Endodermal cell (in vitro differentiated cells): Measurements from ENCODE around the gene CMSS1. TPM values are rescaled to one million over a fixed set of nuclear protein-coding genes. Genes with fewer than 3 reads are reported as not detected.
A peak's percentile ranks its signal among the peaks of the same experiment; 100 is the strongest.

Experiments used
- DNase-seq: peaks from one replicate; pipeline ENCODE4 v3.0.0-alpha.2; 2017
- H3K27ac ChIP-seq: 2 replicates; pipeline ENCODE4 v1.5.1; 2013; ENCODE audit warnings: mild to moderate bottlenecking, low read depth, low read length, moderate library complexity
- H3K27me3 ChIP-seq: 2 replicates; pipeline ENCODE4 v1.6.1; 2013; ENCODE audit warnings: mild to moderate bottlenecking, low read length, moderate library complexity; ENCODE audit not compliant: insufficient read depth, control insufficient read depth, poor library complexity, severe bottlenecking
- H3K36me3 ChIP-seq: 2 replicates; pipeline ENCODE4 v1.7.0; 2013; ENCODE audit warnings: mild to moderate bottlenecking, low read length, moderate library complexity; ENCODE audit not compliant: control insufficient read depth, insufficient read depth
- H3K4me1 ChIP-seq: one replicate; pipeline ENCODE4 v1.7.0; 2013; ENCODE audit warnings: low read length; ENCODE audit not compliant: control insufficient read depth, insufficient read depth
- H3K4me3 ChIP-seq: 2 replicates; pipeline ENCODE4 v1.5.1; 2013; ENCODE audit warnings: mild to moderate bottlenecking, low read length, moderate library complexity
- H3K9ac ChIP-seq: 2 replicates; pipeline ENCODE4 v1.6.1; 2013; ENCODE audit warnings: mild to moderate bottlenecking, low read length, moderate library complexity; ENCODE audit not compliant: poor library complexity, severe bottlenecking; ENCODE audit errors: extremely low read depth
- H3K9me3 ChIP-seq: 2 replicates; pipeline ENCODE4 v1.6.1; 2013; ENCODE audit warnings: mild to moderate bottlenecking, low read length, moderate library complexity; ENCODE audit not compliant: control insufficient read depth
- H3K27ac Mint-ChIP-seq: 2 replicates; pipeline ENCODE4 v1.8.0; 2020; ENCODE audit warnings: mixed read lengths
- H3K27me3 Mint-ChIP-seq: 2 replicates; pipeline ENCODE4 v1.8.0; 2021; ENCODE audit warnings: mild to moderate bottlenecking, mixed read lengths; ENCODE audit not compliant: insufficient read depth
- H3K36me3 Mint-ChIP-seq: 2 replicates; pipeline ENCODE4 v1.8.0; 2020; ENCODE audit warnings: low read depth, mixed read lengths
- H3K4me1 Mint-ChIP-seq: 2 replicates; pipeline ENCODE4 v1.8.0; 2020; ENCODE audit warnings: mixed read lengths
- H3K4me3 Mint-ChIP-seq: 2 replicates; pipeline ENCODE4 v1.8.0; 2020; ENCODE audit warnings: mild to moderate bottlenecking, moderate library complexity, mixed read lengths
- H3K9me3 Mint-ChIP-seq: 2 replicates; pipeline ENCODE4 v1.8.0; 2020; ENCODE audit warnings: mild to moderate bottlenecking, mixed read lengths
- CTCF ChIP-seq: fragments of 200-600 bp; sonication (generic); conservative IDR thresholded peaks from 2 replicates; pipeline ENCODE4 v1.5.0; 2021; ENCODE audit warnings: antibody characterized with exemption, mild to moderate bottlenecking
- WGBS, 2 experiments: methylation state at CpG; one replicate each; pipeline versions ENCODE4 v1.1.5 to v1.1.7; 2013; ENCODE audit warnings: missing lambda C conversion rate in 2 of 2, mixed read lengths in 1 of 2; ENCODE audit not compliant: insufficient coverage in 1 of 2, insufficient read length in 1 of 2; 5-methylcytosine and 5-hydroxymethylcytosine counted together
- total RNA-seq, 2 donors: library from RNA; stranded (reverse); fragmentation: NEBNext Ultra II Directional in 1 of 2; extraction: Animal tissue kit (Norgen Biotek cat#: 25700) in 1 of 2; gene quantifications; 2 replicates in 1 of 2; 3 replicates in 1 of 2; pipeline ENCODE4 v1.2.1, GENCODE V29; 2021

Gene CMSS1
- total RNA-seq, 2 donors from 2014 or later: 48.5 to 50.8 TPM

- DNase-seq: no peak
- Histone ChIP-seq H3K4me3 (no peak overlapping the region), H3K27me3 (no peaks in the 10 kb centered on the region), H3K4me1 (no peaks in the 10 kb centered on the region), H3K9me3 (no peaks in the 10 kb centered on the region), H3K36me3 (no peaks in the 10 kb centered on the region), H3K27ac (no peak overlapping the region), H3K9ac (no peak overlapping the region)
- Mint-ChIP-seq H3K4me3 (no peak overlapping the region), H3K4me1 (peaks cover 20% of the 10 kb centered on the region), H3K27me3 (no peaks in the 10 kb centered on the region), H3K9me3 (no peaks in the 10 kb centered on the region), H3K36me3 (no peaks in the 10 kb centered on the region), H3K27ac (peak overlapping the region; percentile 56)
- no peak for TF ChIP-seq CTCF
- WGBS, 2 experiments: 96% methylated on average over 1 of the region's 2 CpGs; no CpG with 5 or more reads in 1 of the 2 experiments
Observed at GRCh38 chr3:100005665-100006393, 188.2 kb downstream of the CMSS1 start.

GRCh38 chr3:100006570-100007271, 189.1 kb downstream of the CMSS1 start:
- Histone ChIP-seq H3K36me3 (no peaks in the 10 kb centered on the region), H3K27me3 (no peaks in the 10 kb centered on the region), H3K9me3 (no peaks in the 10 kb centered on the region), H3K27ac (no peak overlapping the region), H3K4me3 (no peak overlapping the region), H3K4me1 (no peaks in the 10 kb centered on the region), H3K9ac (no peak overlapping the region)
- H3K36me3 Mint-ChIP-seq: no peaks in the 10 kb centered on the region
- TF ChIP-seq CTCF: peak; percentile 37
- peaks cover 20% of the 10 kb centered on the region for H3K4me1 Mint-ChIP-seq
- no peak for DNase-seq
- 80 to 84% methylated on average over 1 to 2 of the region's 2 CpGs for WGBS, 2 experiments
- H3K9me3 Mint-ChIP-seq: no peaks in the 10 kb centered on the region
- no peak overlapping the region for H3K27ac Mint-ChIP-seq
- H3K27me3 Mint-ChIP-seq: no peaks in the 10 kb centered on the region
- H3K4me3 Mint-ChIP-seq: no peak overlapping the region

GRCh38 chr3:100007313-100007712, 189.7 kb downstream of the CMSS1 start:
- H3K4me3 ChIP-seq: no peak overlapping the region
- H3K27ac ChIP-seq: no peak overlapping the region
- H3K9me3 Mint-ChIP-seq: no peaks in the 10 kb centered on the region
- H3K27ac Mint-ChIP-seq: no peak overlapping the region
- DNase-seq: no peak
- no peak overlapping the region for H3K4me3 Mint-ChIP-seq
- no peaks in the 10 kb centered on the region for H3K27me3 Mint-ChIP-seq
- TF ChIP-seq CTCF: no peak
- 95 to 100% methylated on average over 2 to 3 of the region's 3 CpGs for WGBS, 2 experiments
- no peak overlapping the region for H3K9ac ChIP-seq
- H3K4me1 Mint-ChIP-seq: peaks cover 20% of the 10 kb centered on the region
- H3K4me1 ChIP-seq: no peaks in the 10 kb centered on the region
- H3K9me3 ChIP-seq: no peaks in the 10 kb centered on the region
- no peaks in the 10 kb centered on the region for H3K36me3 ChIP-seq
- no peaks in the 10 kb centered on the region for H3K36me3 Mint-ChIP-seq
- H3K27me3 ChIP-seq: no peaks in the 10 kb centered on the region
